ENCODE results near the gene KDM4E. TPM values are rescaled to one million over a fixed set of nuclear protein-coding genes. Genes with fewer than 3 reads are reported as not detected.
A peak's percentile ranks its signal among the peaks of the same experiment; 100 is the strongest.

The KDM4E gene
- total RNA-seq (not detected), polyA plus RNA-seq (not detected)

- no peaks in the 10 kb centered on the region for H3K36me3 ChIP-seq (ENCODE audit: insufficient read depth, low read length)
- H3K4me1 ChIP-seq (ENCODE audit: insufficient read depth, low read length) = no peaks in the 10 kb centered on the region
- H3K4me1 Mint-ChIP-seq = no peaks in the 10 kb centered on the region
- POLR2A ChIA-PET = no interaction called here
- CTCF ChIA-PET = no interaction called here
- H3K36me3 Mint-ChIP-seq = no peaks in the 10 kb centered on the region
- DNase-seq = no peak
- no peak within 1 kb of the TSS for H3K4me3 Mint-ChIP-seq
- no peak within 1 kb of the TSS for H3K27ac Mint-ChIP-seq
- H3K27ac ChIP-seq (ENCODE audit: low read depth, low read length) = no peak within 1 kb of the TSS
- no peak within 1 kb of the TSS for H3K4me3 ChIP-seq (ENCODE audit: low read length)
- no peaks in the 10 kb centered on the region for H3K27me3 ChIP-seq (ENCODE audit: insufficient read depth, low read length, poor library complexity, severe bottlenecking)
- no peaks in the 10 kb centered on the region for H3K9me3 ChIP-seq (ENCODE audit: low read length)
- no peaks in the 10 kb centered on the region for H3K9me3 Mint-ChIP-seq
- no peaks in the 10 kb centered on the region for H3K27me3 Mint-ChIP-seq
These were observed at the start of gene KDM4E for GRCh38 chr11:95024958-95025357. Gene KDM4E, plus strand, starts transcription at chr11:95025258. Its CDS starts 300 bp downstream, at chr11:95025558.

- DNase-seq = no peak
- POLR2A ChIA-PET = interaction anchor here (0.9 kb wide), 1 partner anchor 92 kb away, joined by 5 read pairs; the partner anchor contains the start of gene SRSF8
These were observed 49.5 kb upstream of the KDM4E start for GRCh38 chr11:94975599-94975998.

GRCh38 chr11:94987378-94987777, 37.7 kb upstream of the KDM4E start:
- H3K4me3 Mint-ChIP-seq = no peak overlapping the region
- POLR2A ChIA-PET = no interaction called here
- H3K9me3 Mint-ChIP-seq = no peaks in the 10 kb centered on the region
- no peaks in the 10 kb centered on the region for H3K4me1 Mint-ChIP-seq
- H3K36me3 Mint-ChIP-seq = peaks cover 0 to 11% (median 2%) of the 10 kb centered on the region in 3 donors
- Histone ChIP-seq H3K9me3 (ENCODE audit: low read length) (no peaks in the 10 kb centered on the region), H3K4me1 (ENCODE audit: insufficient read depth, low read length) (no peaks in the 10 kb centered on the region), H3K36me3 (ENCODE audit: insufficient read depth, low read length) (no peaks in the 10 kb centered on the region), H3K27me3 (ENCODE audit: insufficient read depth, low read length, poor library complexity, severe bottlenecking) (peaks cover 3% of the 10 kb centered on the region), H3K27ac (ENCODE audit: low read depth, low read length) (no peak overlapping the region), H3K4me3 (ENCODE audit: low read length) (no peak overlapping the region)
- CTCF ChIA-PET = no interaction called here
- no peak for DNase-seq
- H3K27me3 Mint-ChIP-seq = peaks cover 13 to 65% of the 10 kb centered on the region in 2 donors
- no peak overlapping the region for H3K27ac Mint-ChIP-seq

More at GRCh38 chr11:94975599-94975998, 49.5 kb upstream of the KDM4E start:
- Mint-ChIP-seq H3K4me3 (peak overlapping the region in 1 of 7 donors; percentile 98), H3K27me3 (no peaks in the 10 kb centered on the region), H3K4me1 (peaks cover 21 to 37% (median 37%) of the 10 kb centered on the region in 3 donors), H3K36me3 (peaks cover 8 to 26% (median 9%) of the 10 kb centered on the region in 3 donors), H3K9me3 (peaks cover 0 to 6% (median 0%) of the 10 kb centered on the region in 5 donors), H3K27ac (no peak overlapping the region)
- no peaks in the 10 kb centered on the region for H3K27me3 ChIP-seq (ENCODE audit: insufficient read depth, low read length, poor library complexity, severe bottlenecking)
- CTCF ChIA-PET = interaction anchor here (1.4 kb wide), 1 partner anchor 92 kb away, joined by 6 read pairs; the partner anchor contains the start of gene SRSF8
- H3K4me3 ChIP-seq (ENCODE audit: low read length) = no peak overlapping the region
- H3K9me3 ChIP-seq (ENCODE audit: low read length) = no peaks in the 10 kb centered on the region
- no peak overlapping the region for H3K27ac ChIP-seq (ENCODE audit: low read depth, low read length)
- H3K36me3 ChIP-seq (ENCODE audit: insufficient read depth, low read length) = peaks cover 10% of the 10 kb centered on the region
- peaks cover 11% of the 10 kb centered on the region for H3K4me1 ChIP-seq (ENCODE audit: insufficient read depth, low read length)

- no peak overlapping the region for H3K27ac ChIP-seq (ENCODE audit: low read depth, low read length)
- peaks cover 13 to 58% of the 10 kb centered on the region in 2 donors for H3K27me3 Mint-ChIP-seq
- H3K9me3 ChIP-seq (ENCODE audit: low read length) = no peaks in the 10 kb centered on the region
- peaks cover 0 to 3% (median 2%) of the 10 kb centered on the region in 3 donors for H3K36me3 Mint-ChIP-seq
- POLR2A ChIA-PET = no interaction called here
- peaks cover 3% of the 10 kb centered on the region for H3K27me3 ChIP-seq (ENCODE audit: insufficient read depth, low read length, poor library complexity, severe bottlenecking)
- no peaks in the 10 kb centered on the region for H3K4me1 ChIP-seq (ENCODE audit: insufficient read depth, low read length)
- no peak overlapping the region for H3K27ac Mint-ChIP-seq
- no peaks in the 10 kb centered on the region for H3K9me3 Mint-ChIP-seq
- CTCF ChIA-PET = no interaction called here
- no peaks in the 10 kb centered on the region for H3K36me3 ChIP-seq (ENCODE audit: insufficient read depth, low read length)
- H3K4me3 Mint-ChIP-seq = no peak overlapping the region
- no peak overlapping the region for H3K4me3 ChIP-seq (ENCODE audit: low read length)
- no peak for DNase-seq
- no peaks in the 10 kb centered on the region for H3K4me1 Mint-ChIP-seq
These were observed 36.3 kb upstream of the KDM4E start for GRCh38 chr11:94988748-94989147.

- no peaks in the 10 kb centered on the region for H3K36me3 Mint-ChIP-seq
- CTCF ChIA-PET = interaction anchor here (1.5 kb wide), 1 partner anchor 73 kb away, joined by 4 read pairs; the partner anchor contains the start of gene SRSF8
- Histone ChIP-seq H3K27me3 (ENCODE audit: insufficient read depth, low read length, poor library complexity, severe bottlenecking) (peaks cover 3% of the 10 kb centered on the region), H3K27ac (ENCODE audit: low read depth, low read length) (no peak overlapping the region), H3K9me3 (ENCODE audit: low read length) (no peaks in the 10 kb centered on the region), H3K4me3 (ENCODE audit: low read length) (no peak overlapping the region), H3K36me3 (ENCODE audit: insufficient read depth, low read length) (no peaks in the 10 kb centered on the region), H3K4me1 (ENCODE audit: insufficient read depth, low read length) (no peaks in the 10 kb centered on the region)
- H3K27ac Mint-ChIP-seq = no peak overlapping the region
- POLR2A ChIA-PET = no interaction called here
- no peak for DNase-seq
- H3K4me3 Mint-ChIP-seq = no peak overlapping the region
- peaks cover 5 to 27% of the 10 kb centered on the region in 2 donors for H3K27me3 Mint-ChIP-seq
- no peaks in the 10 kb centered on the region for H3K4me1 Mint-ChIP-seq
- no peaks in the 10 kb centered on the region for H3K9me3 Mint-ChIP-seq
These were observed 31.6 kb upstream of the KDM4E start for GRCh38 chr11:94993400-94993943.

DNA sequence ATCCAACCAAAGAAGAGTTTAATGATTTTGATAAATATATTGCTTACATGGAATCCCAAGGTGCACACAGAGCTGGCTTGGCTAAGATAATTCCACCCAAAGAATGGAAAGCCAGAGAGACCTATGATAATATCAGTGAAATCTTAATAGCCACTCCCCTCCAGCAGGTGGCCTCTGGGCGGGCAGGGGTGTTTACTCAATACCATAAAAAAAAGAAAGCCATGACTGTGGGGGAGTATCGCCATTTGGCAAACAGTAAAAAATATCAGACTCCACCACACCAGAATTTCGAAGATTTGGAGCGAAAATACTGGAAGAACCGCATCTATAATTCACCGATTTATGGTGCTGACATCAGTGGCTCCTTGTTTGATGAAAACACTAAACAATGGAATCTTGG, 27.6 kb upstream of the KDM4E start:
- no peaks in the 10 kb centered on the region for H3K4me1 Mint-ChIP-seq
- DNase-seq = no peak
- no peaks in the 10 kb centered on the region for H3K27me3 ChIP-seq (ENCODE audit: insufficient read depth, low read length, poor library complexity, severe bottlenecking)
- H3K9me3 ChIP-seq (ENCODE audit: low read length) = no peaks in the 10 kb centered on the region
- no peaks in the 10 kb centered on the region for H3K36me3 Mint-ChIP-seq
- POLR2A ChIA-PET = no interaction called here
- H3K4me3 ChIP-seq (ENCODE audit: low read length) = no peak overlapping the region
- CTCF ChIA-PET = no interaction called here
- no peak overlapping the region for H3K27ac ChIP-seq (ENCODE audit: low read depth, low read length)
- H3K27ac Mint-ChIP-seq = no peak overlapping the region
- H3K9me3 Mint-ChIP-seq = no peaks in the 10 kb centered on the region
- H3K4me1 ChIP-seq (ENCODE audit: insufficient read depth, low read length) = no peaks in the 10 kb centered on the region
- H3K36me3 ChIP-seq (ENCODE audit: insufficient read depth, low read length) = no peaks in the 10 kb centered on the region
- H3K27me3 Mint-ChIP-seq = no peaks in the 10 kb centered on the region
- H3K4me3 Mint-ChIP-seq = no peak overlapping the region

- no peaks in the 10 kb centered on the region for H3K27me3 ChIP-seq (ENCODE audit: insufficient read depth, low read length, poor library complexity, severe bottlenecking)
- Mint-ChIP-seq H3K36me3 (no peaks in the 10 kb centered on the region), H3K9me3 (no peaks in the 10 kb centered on the region), H3K27me3 (peaks cover 0 to 3% of the 10 kb centered on the region in 2 donors), H3K4me1 (no peaks in the 10 kb centered on the region), H3K27ac (no peak overlapping the region), H3K4me3 (no peak overlapping the region)
- ChIA-PET CTCF (no interaction called here), POLR2A (no interaction called here)
- no peaks in the 10 kb centered on the region for H3K36me3 ChIP-seq (ENCODE audit: insufficient read depth, low read length)
- no peak overlapping the region for H3K27ac ChIP-seq (ENCODE audit: low read depth, low read length)
- no peak for DNase-seq
- no peaks in the 10 kb centered on the region for H3K9me3 ChIP-seq (ENCODE audit: low read length)
- H3K4me1 ChIP-seq (ENCODE audit: insufficient read depth, low read length) = no peaks in the 10 kb centered on the region
- no peak overlapping the region for H3K4me3 ChIP-seq (ENCODE audit: low read length)
These were observed 26.8 kb upstream of the KDM4E start for GRCh38 chr11:94998285-94998684.

GRCh38 chr11:95003716-95004115, 21.3 kb upstream of the KDM4E start:
- no peaks in the 10 kb centered on the region for H3K9me3 Mint-ChIP-seq
- ChIA-PET CTCF (no interaction called here), POLR2A (interaction anchor here (0.5 kb wide), 1 partner anchor 63 kb away, joined by 4 read pairs; no protein-coding TSS in a partner anchor)
- H3K4me3 Mint-ChIP-seq = no peak overlapping the region
- H3K27me3 Mint-ChIP-seq = peaks cover 1 to 20% of the 10 kb centered on the region in 2 donors
- no peaks in the 10 kb centered on the region for H3K9me3 ChIP-seq (ENCODE audit: low read length)
- H3K27ac Mint-ChIP-seq = no peak overlapping the region
- no peaks in the 10 kb centered on the region for H3K27me3 ChIP-seq (ENCODE audit: insufficient read depth, low read length, poor library complexity, severe bottlenecking)
- H3K4me1 ChIP-seq (ENCODE audit: insufficient read depth, low read length) = no peaks in the 10 kb centered on the region
- no peak overlapping the region for H3K4me3 ChIP-seq (ENCODE audit: low read length)
- H3K27ac ChIP-seq (ENCODE audit: low read depth, low read length) = no peak overlapping the region
- DNase-seq = no peak
- H3K36me3 Mint-ChIP-seq = no peaks in the 10 kb centered on the region
- H3K4me1 Mint-ChIP-seq = no peaks in the 10 kb centered on the region
- no peaks in the 10 kb centered on the region for H3K36me3 ChIP-seq (ENCODE audit: insufficient read depth, low read length)

All from CD8-positive, alpha-beta memory T cell (primary cell).